ENCODE measurements around the gene FAIM2.

The FAIM2 gene

DNA sequence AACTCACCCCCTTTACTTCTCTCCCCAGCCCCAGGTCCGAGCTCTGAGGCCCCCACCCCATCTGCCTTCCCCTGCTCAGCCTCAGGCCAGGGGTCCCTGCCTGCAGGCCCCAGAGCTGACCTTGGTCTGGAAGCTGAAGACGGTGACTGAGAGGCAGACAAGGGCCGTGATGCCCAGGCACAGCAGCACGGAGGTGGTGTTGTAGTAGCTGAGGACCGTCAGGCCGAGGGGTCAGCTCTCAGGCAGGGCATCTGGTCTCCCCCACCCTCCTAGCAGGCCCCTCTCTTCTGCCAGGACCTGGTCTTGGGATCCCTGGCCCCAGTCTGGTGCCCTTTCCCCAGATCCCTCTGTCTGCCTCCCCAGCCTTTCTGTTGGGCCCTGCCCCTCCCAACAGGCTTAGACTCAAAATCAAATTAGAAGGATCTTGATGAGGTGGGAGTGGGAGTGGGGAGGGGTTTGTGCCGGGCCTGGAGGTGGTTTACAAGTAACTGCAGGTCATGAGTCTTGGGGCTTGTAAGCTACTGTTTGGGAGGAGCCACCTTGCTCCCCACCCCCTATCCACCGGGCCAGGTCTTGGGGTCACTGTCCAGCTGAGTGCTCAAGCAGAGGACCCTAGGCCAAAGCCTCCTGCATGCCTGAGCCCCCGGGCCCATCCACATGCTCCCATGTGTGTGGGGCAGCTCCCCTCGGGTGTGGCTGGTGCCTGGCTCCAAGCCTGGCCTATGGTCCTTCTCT, 14.2 kb downstream of the FAIM2 start:
- Histone ChIP-seq H3K79me2 (ENCODE audit: insufficient read depth, low read depth) (no peaks in the 10 kb centered on the region), H3K4me3 (IDR thresholded peaks at IDR 0.05; ENCODE audit: insufficient read depth, low read depth, low read length) (no peak overlapping the region), H3K9ac (no peak overlapping the region), H2AFZ (ENCODE audit: low read depth) (no peak overlapping the region), H3K36me3 (ENCODE audit: insufficient read depth) (no peaks in the 10 kb centered on the region), H4K20me1 (ENCODE audit: insufficient read depth) (no peaks in the 10 kb centered on the region), H3K4me1 (ENCODE audit: low read depth, poor library complexity, severe bottlenecking) (no peaks in the 10 kb centered on the region), H3K27ac (no peak overlapping the region), H3K27me3 (ENCODE audit: insufficient read depth, low read depth) (peaks cover 46% of the 10 kb centered on the region), H3K4me2 (no peak overlapping the region)
- no peak for TF ChIP-seq CTCF (conservative IDR thresholded peaks at IDR 0.05; ENCODE audit: low read depth, low read length)

DNA sequence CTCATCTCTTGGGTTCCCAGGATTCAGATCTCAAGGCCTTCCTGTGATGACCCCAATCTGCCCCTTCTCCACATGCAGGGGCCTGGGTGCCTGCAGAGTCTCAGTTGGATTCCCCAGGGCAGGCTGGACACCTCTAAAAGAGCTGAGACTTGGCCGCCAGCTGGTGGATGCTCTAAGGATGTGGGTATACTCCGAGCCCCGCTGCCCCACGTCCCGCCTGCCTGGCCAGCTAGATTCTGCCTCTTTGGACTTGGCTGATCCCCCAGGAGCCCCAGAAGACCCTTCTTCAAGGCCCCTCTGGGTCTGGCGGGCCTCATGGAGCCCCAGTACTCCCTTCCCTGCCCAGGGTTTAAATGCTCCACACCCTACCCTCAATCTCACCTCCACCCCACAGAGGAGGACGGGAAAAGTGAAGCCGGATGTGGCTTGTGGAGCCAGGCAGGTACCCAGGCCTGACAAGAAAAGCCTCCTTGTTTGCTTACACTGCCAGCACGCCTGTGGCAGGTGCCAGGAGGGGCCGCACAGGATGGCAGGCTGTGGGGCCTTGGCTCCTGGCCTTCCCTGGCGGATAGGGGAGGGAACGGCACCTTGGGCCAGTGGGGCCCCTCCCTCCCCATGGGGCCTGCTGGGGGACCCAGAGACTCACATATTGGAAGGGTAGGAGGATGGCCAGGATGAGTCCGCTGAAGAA, 15.1 kb downstream of the FAIM2 start:
- TF ChIP-seq CTCF (conservative IDR thresholded peaks at IDR 0.05; ENCODE audit: low read depth, low read length), result no peak
- Histone ChIP-seq H4K20me1 (ENCODE audit: insufficient read depth) (no peaks in the 10 kb centered on the region), H3K4me1 (ENCODE audit: low read depth, poor library complexity, severe bottlenecking) (no peaks in the 10 kb centered on the region), H3K4me3 (IDR thresholded peaks at IDR 0.05; ENCODE audit: insufficient read depth, low read depth, low read length) (no peak overlapping the region), H3K27me3 (ENCODE audit: insufficient read depth, low read depth) (peaks cover 55% of the 10 kb centered on the region), H2AFZ (ENCODE audit: low read depth) (no peak overlapping the region), H3K4me2 (no peak overlapping the region), H3K79me2 (ENCODE audit: insufficient read depth, low read depth) (no peaks in the 10 kb centered on the region), H3K27ac (no peak overlapping the region), H3K9ac (no peak overlapping the region), H3K36me3 (ENCODE audit: insufficient read depth) (no peaks in the 10 kb centered on the region)

DNA sequence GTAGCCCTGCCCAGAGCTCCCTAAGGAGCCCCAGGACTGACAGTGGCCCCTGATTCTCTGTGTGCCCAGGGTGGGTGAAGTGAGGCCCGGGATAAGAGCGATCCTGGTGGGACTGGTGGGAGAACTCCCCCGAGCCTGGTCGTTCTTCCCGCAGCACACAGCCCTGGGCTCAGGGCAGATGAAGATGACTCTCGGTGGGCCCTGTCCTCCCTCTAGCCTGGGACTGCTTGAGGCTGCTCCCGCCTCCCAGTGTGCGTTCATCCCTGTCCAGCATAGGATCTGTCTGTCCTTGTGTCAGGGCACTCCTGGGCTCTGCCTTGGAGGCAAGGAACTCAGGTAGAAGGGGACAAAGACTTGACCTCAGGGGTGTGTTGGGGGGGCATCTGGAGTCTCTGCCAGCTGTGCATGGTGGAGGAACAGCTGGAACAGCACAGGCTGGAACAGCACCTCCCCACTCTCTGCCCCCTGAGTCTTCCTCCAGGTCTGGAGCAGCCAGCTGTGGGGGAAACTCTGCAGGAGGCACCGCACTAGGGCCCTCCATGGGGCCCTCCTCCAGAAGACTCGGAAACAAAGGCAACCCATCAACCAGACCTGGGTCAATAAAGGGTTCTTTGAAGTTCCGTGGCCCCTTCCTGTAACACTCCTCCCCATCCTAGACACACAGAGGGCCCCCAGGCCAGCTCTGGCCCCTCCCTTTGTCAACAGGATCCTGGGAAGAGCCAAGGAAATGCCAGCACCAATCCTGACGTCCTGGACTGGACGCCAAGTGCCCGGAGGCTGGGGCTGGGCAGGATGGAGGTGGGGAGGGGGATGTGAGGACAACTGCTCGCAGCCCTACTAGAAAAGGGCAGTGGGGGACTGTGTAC, 15.9 kb downstream of the FAIM2 start:
- H3K4me2 ChIP-seq, result no peak overlapping the region
- no peak overlapping the region for H3K9ac ChIP-seq
- no peaks in the 10 kb centered on the region for H3K36me3 ChIP-seq (ENCODE audit: insufficient read depth)
- no peaks in the 10 kb centered on the region for H3K79me2 ChIP-seq (ENCODE audit: insufficient read depth, low read depth)
- no peaks in the 10 kb centered on the region for H4K20me1 ChIP-seq (ENCODE audit: insufficient read depth)
- no peaks in the 10 kb centered on the region for H3K4me1 ChIP-seq (ENCODE audit: low read depth, poor library complexity, severe bottlenecking)
- peaks cover 58% of the 10 kb centered on the region for H3K27me3 ChIP-seq (ENCODE audit: insufficient read depth, low read depth)
- H3K4me3 ChIP-seq (IDR thresholded peaks at IDR 0.05; ENCODE audit: insufficient read depth, low read depth, low read length), result no peak overlapping the region
- H3K27ac ChIP-seq, result no peak overlapping the region
- no peak overlapping the region for H2AFZ ChIP-seq (ENCODE audit: low read depth)
- TF ChIP-seq CTCF (conservative IDR thresholded peaks at IDR 0.05; ENCODE audit: low read depth, low read length), result no peak

DNA sequence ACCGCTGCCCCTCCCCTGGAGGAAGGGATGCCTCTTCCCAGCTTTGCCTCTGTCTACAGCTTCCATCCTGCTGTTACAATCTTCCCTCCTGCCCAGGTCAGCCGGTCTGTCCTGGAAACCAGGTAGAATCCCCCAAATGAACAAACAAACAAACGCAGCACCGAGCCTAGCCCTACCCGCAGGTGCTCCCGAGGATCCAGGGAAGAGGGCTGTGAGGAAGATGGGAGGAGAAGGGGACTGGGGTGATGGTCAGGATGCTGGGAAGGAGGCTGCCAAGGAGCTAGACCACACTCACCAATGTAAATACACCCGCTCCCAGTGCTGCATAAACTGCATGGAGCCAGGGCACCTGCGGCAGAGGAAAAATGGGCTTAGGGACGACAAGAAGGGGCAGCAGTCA, 16.6 kb downstream of the FAIM2 start:
- Histone ChIP-seq H2AFZ (ENCODE audit: low read depth) (no peak overlapping the region), H3K4me1 (ENCODE audit: low read depth, poor library complexity, severe bottlenecking) (no peaks in the 10 kb centered on the region), H4K20me1 (ENCODE audit: insufficient read depth) (no peaks in the 10 kb centered on the region), H3K79me2 (ENCODE audit: insufficient read depth, low read depth) (no peaks in the 10 kb centered on the region), H3K9ac (no peak overlapping the region), H3K4me3 (IDR thresholded peaks at IDR 0.05; ENCODE audit: insufficient read depth, low read depth, low read length) (no peak overlapping the region), H3K36me3 (ENCODE audit: insufficient read depth) (no peaks in the 10 kb centered on the region), H3K27ac (no peak overlapping the region), H3K4me2 (no peak overlapping the region), H3K27me3 (ENCODE audit: insufficient read depth, low read depth) (peaks cover 59% of the 10 kb centered on the region)
- no peak for TF ChIP-seq CTCF (conservative IDR thresholded peaks at IDR 0.05; ENCODE audit: low read depth, low read length)

Data from KMS-11 (cell line).